SK-N-SH treated with all-trans-retinoic acid at 6 μM for 48 hours (cell line): Measurements from ENCODE around the gene DDX20.

Experiments used
- ATAC-seq: fragments of 200-7000 bp; cut with Tn5 transposase; 3 replicates; pipeline ENCODE4 v1.9.1; 2020; ENCODE audit warnings: mild to moderate bottlenecking, moderate library complexity
- ARNTL ChIP-seq: fragments of 450-650 bp; formaldehyde crosslinking; IDR thresholded peaks from 2 replicates; pipeline ENCODE4 v1.5.0; 2020; ENCODE audit warnings: low read depth, mild to moderate bottlenecking, moderate library complexity, borderline replicate concordance
- BACH2 ChIP-seq: fragments of 250-450 bp; sonication (Bioruptor Pico); IDR thresholded peaks from 2 replicates; pipeline ENCODE4 v1.9.0; 2021; ENCODE audit warnings: mild to moderate bottlenecking, borderline replicate concordance
- CREB5 ChIP-seq: fragments of 250-450 bp; sonication (Bioruptor Pico); IDR thresholded peaks from 2 replicates; pipeline ENCODE4 v1.5.1; 2020; ENCODE audit warnings: low read depth, mild to moderate bottlenecking, moderate library complexity
- CSDC2 ChIP-seq: fragments of 250-450 bp; sonication (Bioruptor Pico); IDR thresholded peaks from 2 replicates; pipeline ENCODE4 v1.5.0; 2020; ENCODE audit warnings: mild to moderate bottlenecking, moderate library complexity
- CSRNP3 ChIP-seq: fragments of 250-450 bp; sonication (Bioruptor Pico); IDR thresholded peaks from 2 replicates; pipeline ENCODE4 v1.5.1; 2021; ENCODE audit warnings: mild to moderate bottlenecking, moderate library complexity
- ESRRG ChIP-seq: fragments of 250-450 bp; sonication (Bioruptor Pico); IDR thresholded peaks from 2 replicates; pipeline ENCODE4 v1.6.1; 2021; ENCODE audit warnings: mild to moderate bottlenecking
- GLIS3 ChIP-seq: fragments of 250-450 bp; sonication (Bioruptor Pico); IDR thresholded peaks from 2 replicates; pipeline ENCODE4 v1.5.0; 2020; ENCODE audit warnings: mild to moderate bottlenecking, moderate library complexity
- ISL1 ChIP-seq: fragments of 250-450 bp; sonication (Bioruptor Pico); IDR thresholded peaks from 2 replicates; pipeline ENCODE4 v2.1.2; 2022; ENCODE audit warnings: mild to moderate bottlenecking, moderate library complexity
- OSR1 ChIP-seq: fragments of 250-450 bp; sonication (Bioruptor Pico); IDR thresholded peaks from 2 replicates; pipeline ENCODE4 v1.8.0; 2022; ENCODE audit warnings: moderate library complexity, mild to moderate bottlenecking, inconsistent platforms
- POU6F1 ChIP-seq: fragments of 250-450 bp; sonication (Bioruptor Pico); IDR thresholded peaks from 2 replicates; pipeline ENCODE4 v1.8.0; 2021; ENCODE audit warnings: low read depth, mild to moderate bottlenecking, moderate library complexity, borderline replicate concordance
- PPARA ChIP-seq: fragments of 250-450 bp; sonication (Bioruptor Pico); IDR thresholded peaks from 2 replicates; pipeline ENCODE4 v1.5.0; 2020; ENCODE audit warnings: mild to moderate bottlenecking, borderline replicate concordance
- RARB ChIP-seq: fragments of 250-450 bp; sonication (Bioruptor Pico); IDR thresholded peaks from 2 replicates; pipeline ENCODE4 v1.8.0; 2021; ENCODE audit warnings: mild to moderate bottlenecking, moderate library complexity
- SNAI2 ChIP-seq: fragments of 250-450 bp; sonication (Bioruptor Pico); IDR thresholded peaks from 2 replicates; pipeline ENCODE4 v1.5.0; 2020; ENCODE audit warnings: mild to moderate bottlenecking, moderate library complexity
- TOX ChIP-seq: fragments of 250-450 bp; sonication (Bioruptor Pico); IDR thresholded peaks from 2 replicates; pipeline ENCODE4 v1.8.0; 2021; ENCODE audit warnings: mild to moderate bottlenecking, moderate library complexity, borderline replicate concordance
- ZC3H10 ChIP-seq: fragments of 250-450 bp; sonication (Bioruptor Pico); IDR thresholded peaks from 2 replicates; pipeline ENCODE4 v1.5.1; 2021; ENCODE audit warnings: mild to moderate bottlenecking, moderate library complexity
- ZFP3 ChIP-seq: fragments of 250-450 bp; sonication (Bioruptor Pico); IDR thresholded peaks from 2 replicates; pipeline ENCODE4 v1.5.0; 2020; ENCODE audit warnings: mild to moderate bottlenecking, moderate library complexity
- ZFP30 ChIP-seq: fragments of 450-650 bp; formaldehyde crosslinking; IDR thresholded peaks from 2 replicates; pipeline ENCODE4 v1.5.0; 2022; ENCODE audit warnings: mild to moderate bottlenecking, moderate library complexity
- ZNF70 ChIP-seq: fragments of 450-650 bp; formaldehyde crosslinking; IDR thresholded peaks from 2 replicates; pipeline ENCODE4 v1.5.0; 2020; ENCODE audit warnings: mild to moderate bottlenecking, moderate library complexity
- ZNF8 ChIP-seq: fragments of 450-650 bp; formaldehyde crosslinking; IDR thresholded peaks from 2 replicates; pipeline ENCODE4 v1.5.0; 2020; ENCODE audit warnings: mild to moderate bottlenecking, moderate library complexity
- TF ChIP-seq, protein P1 (sequence below): fragments of 250-450 bp; sonication (Bioruptor Pico); IDR thresholded peaks from 2 replicates; pipeline ENCODE4 v1.5.0; 2020; ENCODE audit warnings: mild to moderate bottlenecking, moderate library complexity

The DDX20 gene

GRCh38 chr1:111733183-111733991 is 22.3 kb upstream of the DDX20 start:
- ATAC-seq: no peak
- TF ChIP-seq ESRRG (no peak), ZNF70 (CRISPR knock-in tag) (no peak), ZC3H10 (CRISPR knock-in tag) (no peak), POU6F1 (CRISPR knock-in tag) (no peak), ZFP3 (no peak), OSR1 (CRISPR knock-in tag) (no peak), CSDC2 (no peak), ZNF8 (no peak), ARNTL (no peak), ISL1 (CRISPR knock-in tag) (no peak), CSRNP3 (CRISPR knock-in tag) (no peak), GLIS3 (CRISPR knock-in tag) (no peak), BACH2 (CRISPR knock-in tag) (no peak), SNAI2 (CRISPR knock-in tag) (no peak), RARB (CRISPR knock-in tag) (no peak), ZFP30 (no peak), PPARA (CRISPR knock-in tag) (no peak)
- TF ChIP-seq, protein P1, sequence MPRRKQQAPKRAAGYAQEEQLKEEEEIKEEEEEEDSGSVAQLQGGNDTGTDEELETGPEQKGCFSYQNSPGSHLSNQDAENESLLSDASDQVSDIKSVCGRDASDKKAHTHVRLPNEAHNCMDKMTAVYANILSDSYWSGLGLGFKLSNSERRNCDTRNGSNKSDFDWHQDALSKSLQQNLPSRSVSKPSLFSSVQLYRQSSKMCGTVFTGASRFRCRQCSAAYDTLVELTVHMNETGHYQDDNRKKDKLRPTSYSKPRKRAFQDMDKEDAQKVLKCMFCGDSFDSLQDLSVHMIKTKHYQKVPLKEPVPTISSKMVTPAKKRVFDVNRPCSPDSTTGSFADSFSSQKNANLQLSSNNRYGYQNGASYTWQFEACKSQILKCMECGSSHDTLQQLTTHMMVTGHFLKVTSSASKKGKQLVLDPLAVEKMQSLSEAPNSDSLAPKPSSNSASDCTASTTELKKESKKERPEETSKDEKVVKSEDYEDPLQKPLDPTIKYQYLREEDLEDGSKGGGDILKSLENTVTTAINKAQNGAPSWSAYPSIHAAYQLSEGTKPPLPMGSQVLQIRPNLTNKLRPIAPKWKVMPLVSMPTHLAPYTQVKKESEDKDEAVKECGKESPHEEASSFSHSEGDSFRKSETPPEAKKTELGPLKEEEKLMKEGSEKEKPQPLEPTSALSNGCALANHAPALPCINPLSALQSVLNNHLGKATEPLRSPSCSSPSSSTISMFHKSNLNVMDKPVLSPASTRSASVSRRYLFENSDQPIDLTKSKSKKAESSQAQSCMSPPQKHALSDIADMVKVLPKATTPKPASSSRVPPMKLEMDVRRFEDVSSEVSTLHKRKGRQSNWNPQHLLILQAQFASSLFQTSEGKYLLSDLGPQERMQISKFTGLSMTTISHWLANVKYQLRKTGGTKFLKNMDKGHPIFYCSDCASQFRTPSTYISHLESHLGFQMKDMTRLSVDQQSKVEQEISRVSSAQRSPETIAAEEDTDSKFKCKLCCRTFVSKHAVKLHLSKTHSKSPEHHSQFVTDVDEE: no peak

DNA sequence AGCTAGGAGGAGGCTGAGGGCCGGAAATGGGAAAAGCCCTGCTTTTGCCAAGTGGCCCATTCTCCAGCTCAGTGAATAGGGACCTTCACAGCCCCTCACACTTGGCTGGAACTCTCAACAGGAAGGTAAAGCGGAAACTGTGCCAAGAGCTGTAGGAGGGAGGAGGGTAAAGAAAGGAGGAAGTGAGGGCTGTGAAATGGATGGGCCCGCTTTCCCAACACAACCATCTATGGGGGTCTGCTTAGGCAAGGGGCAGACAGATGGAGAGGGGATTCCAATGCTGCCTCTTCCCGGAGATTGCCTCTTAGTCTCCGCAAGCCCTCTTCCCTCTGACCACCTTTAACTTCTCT is 21.7 kb upstream of the DDX20 start:
- no peak for ATAC-seq
- TF ChIP-seq, protein P1: no peak
- TF ChIP-seq CSDC2 (no peak), ESRRG (no peak), RARB (CRISPR knock-in tag) (no peak), BACH2 (CRISPR knock-in tag) (no peak), TOX (CRISPR knock-in tag) (no peak), ARNTL (no peak), ISL1 (CRISPR knock-in tag) (no peak), ZFP3 (no peak), ZNF8 (no peak), ZFP30 (no peak), CSRNP3 (CRISPR knock-in tag) (no peak), GLIS3 (CRISPR knock-in tag) (no peak), CREB5 (no peak)
